Activated T-helper 17 cell treated with anti-CD3 and anti-CD28 coated beads, Interleukin-2, amount 50 U/mL, for 72 hours (primary cell): ENCODE results near the gene KRT38. TPM values are rescaled to one million over a fixed set of nuclear protein-coding genes. Genes with fewer than 3 reads are reported as not detected.
"Not testable (repeated sequence)": the region's sequence is repeated elsewhere in the genome, so short reads cannot be mapped to it uniquely, and the experiment has no call there.

Source experiments
- ATAC-seq: fragments of 150-1000 bp; cut with Tn5 transposase; replicated peaks from 2 replicates; pipeline ENCODE4 v1.10.0; 2021; ENCODE audit warnings: mild to moderate bottlenecking, moderate library complexity
- H3K27ac Mint-ChIP-seq: one replicate; pipeline ENCODE4 v1.8.0; 2022; ENCODE audit warnings: mixed read lengths
- H3K27me3 Mint-ChIP-seq: one replicate; pipeline ENCODE4 v1.8.0; 2022; ENCODE audit warnings: mixed read lengths
- H3K36me3 Mint-ChIP-seq: one replicate; pipeline ENCODE4 v1.8.0; 2022; ENCODE audit warnings: low read depth, mild to moderate bottlenecking, mixed read lengths
- H3K4me1 Mint-ChIP-seq: one replicate; pipeline ENCODE4 v1.8.0; 2022; ENCODE audit warnings: mixed read lengths
- H3K4me3 Mint-ChIP-seq: one replicate; pipeline ENCODE4 v1.8.0; 2022; ENCODE audit warnings: mild to moderate bottlenecking, mixed read lengths
- H3K9me3 Mint-ChIP-seq: one replicate; pipeline ENCODE4 v1.8.0; 2022; ENCODE audit warnings: mixed read lengths
- total RNA-seq, 2 donors: library from RNA; stranded (reverse); gene quantifications; one replicate each; pipeline ENCODE4 v1.2.3, GENCODE V29; 2022

The KRT38 gene
- total RNA-seq, 2 donors from 2014 or later, result not detected

DNA sequence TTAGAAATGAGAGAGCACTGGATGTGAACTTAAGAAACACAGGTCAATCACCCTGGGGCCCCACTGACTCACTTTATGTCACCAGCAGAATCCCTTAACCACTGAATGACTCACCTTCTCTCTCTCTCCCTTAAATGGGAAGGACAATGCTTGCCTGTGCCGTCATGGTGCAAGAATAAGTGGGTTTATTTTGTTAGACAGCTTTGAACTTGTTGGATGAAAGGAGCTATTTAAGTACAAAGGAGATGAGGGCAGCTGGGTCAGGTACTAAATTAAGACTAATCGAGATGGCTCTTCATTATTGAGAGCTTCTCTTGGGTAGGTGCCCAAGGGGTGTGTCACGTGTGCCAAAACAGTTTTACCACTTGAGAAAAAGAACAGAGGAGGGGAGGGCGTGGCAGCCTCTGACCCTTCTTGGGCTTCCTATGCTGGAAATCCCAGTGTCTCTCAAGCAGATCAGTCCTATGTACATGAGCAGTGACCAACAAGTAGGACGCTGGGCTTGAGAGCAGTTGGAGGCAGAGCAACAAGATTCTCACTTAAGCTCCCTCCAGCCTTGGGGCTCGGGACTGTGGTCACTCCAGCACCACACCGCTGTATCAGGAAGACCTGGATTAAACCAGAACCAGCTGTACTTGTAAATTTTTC lies 36.6 kb downstream of the KRT38 start:
- ATAC-seq, result peak; percentile 87
- peaks cover 3% of the 10 kb centered on the region for H3K9me3 Mint-ChIP-seq
- H3K4me1 Mint-ChIP-seq, result peaks cover 25% of the 10 kb centered on the region
- H3K36me3 Mint-ChIP-seq, result no peaks in the 10 kb centered on the region
- H3K4me3 Mint-ChIP-seq, result peak overlapping the region; percentile 63
- H3K27ac Mint-ChIP-seq, result peak overlapping the region; percentile 92
- no peaks in the 10 kb centered on the region for H3K27me3 Mint-ChIP-seq

DNA sequence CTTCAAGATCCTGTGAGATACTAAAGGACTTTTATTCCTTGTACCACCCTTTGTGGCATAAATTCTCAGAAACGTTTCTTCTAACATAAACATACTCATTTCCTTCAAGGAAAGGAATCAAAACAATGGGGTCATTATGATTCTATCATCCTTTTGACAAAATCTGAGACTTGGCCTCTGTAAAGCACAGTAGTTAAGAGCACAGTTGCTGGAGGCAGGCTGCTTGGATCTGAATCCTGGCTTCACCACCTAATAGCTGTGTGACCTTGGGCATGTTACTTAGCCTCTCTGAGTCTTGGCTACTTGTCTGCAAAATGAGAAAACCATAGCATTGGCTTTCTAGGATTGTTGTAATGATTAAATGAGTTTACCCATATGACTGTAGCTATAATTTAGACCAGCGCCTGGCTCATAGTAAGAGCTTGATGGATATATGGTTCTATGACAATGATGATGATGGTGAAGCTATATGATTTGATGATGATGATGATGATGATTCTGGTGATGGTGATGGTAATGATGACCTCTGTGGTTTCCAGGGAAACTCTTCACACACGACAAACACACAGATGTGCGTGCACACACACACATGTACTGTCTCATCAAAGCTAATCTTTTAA lies 37.3 kb downstream of the KRT38 start:
- ATAC-seq, result peak; percentile 47
- Mint-ChIP-seq H3K4me3 (peak overlapping the region; percentile 63), H3K27ac (peak overlapping the region; percentile 92)

DNA sequence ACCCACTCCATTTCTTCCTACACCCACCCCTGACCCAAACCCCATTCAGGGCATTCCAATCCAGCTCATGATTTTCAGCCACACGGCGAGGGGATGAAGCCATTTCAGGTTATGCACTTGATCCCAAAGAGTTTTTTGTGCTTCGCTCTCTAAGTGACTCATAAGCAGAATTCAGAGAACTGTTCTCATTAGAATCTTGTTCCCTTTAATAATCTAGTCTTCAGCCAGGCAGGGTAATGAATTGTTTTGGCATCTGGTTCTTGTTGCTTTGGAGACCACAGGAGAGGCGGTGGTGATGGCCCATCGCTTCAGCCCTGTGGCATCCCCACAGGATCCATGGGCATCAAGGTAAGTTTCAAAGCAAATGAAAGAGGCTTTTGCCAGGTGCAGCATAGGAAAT lies 38.6 kb downstream of the KRT38 start:
- ATAC-seq, result no peak
- H3K4me3 Mint-ChIP-seq, result peak overlapping the region; percentile 63
- peaks cover 25% of the 10 kb centered on the region for H3K4me1 Mint-ChIP-seq
- H3K27ac Mint-ChIP-seq, result peak overlapping the region; percentile 92
- peaks cover 3% of the 10 kb centered on the region for H3K9me3 Mint-ChIP-seq
- no peaks in the 10 kb centered on the region for H3K36me3 Mint-ChIP-seq
- no peaks in the 10 kb centered on the region for H3K27me3 Mint-ChIP-seq

More for the DNA sequence above, 37.3 kb downstream of the KRT38 start:
- Mint-ChIP-seq H3K4me1 (peaks cover 25% of the 10 kb centered on the region), H3K9me3 (peaks cover 3% of the 10 kb centered on the region), H3K36me3 (no peaks in the 10 kb centered on the region), H3K27me3 (no peaks in the 10 kb centered on the region)

DNA sequence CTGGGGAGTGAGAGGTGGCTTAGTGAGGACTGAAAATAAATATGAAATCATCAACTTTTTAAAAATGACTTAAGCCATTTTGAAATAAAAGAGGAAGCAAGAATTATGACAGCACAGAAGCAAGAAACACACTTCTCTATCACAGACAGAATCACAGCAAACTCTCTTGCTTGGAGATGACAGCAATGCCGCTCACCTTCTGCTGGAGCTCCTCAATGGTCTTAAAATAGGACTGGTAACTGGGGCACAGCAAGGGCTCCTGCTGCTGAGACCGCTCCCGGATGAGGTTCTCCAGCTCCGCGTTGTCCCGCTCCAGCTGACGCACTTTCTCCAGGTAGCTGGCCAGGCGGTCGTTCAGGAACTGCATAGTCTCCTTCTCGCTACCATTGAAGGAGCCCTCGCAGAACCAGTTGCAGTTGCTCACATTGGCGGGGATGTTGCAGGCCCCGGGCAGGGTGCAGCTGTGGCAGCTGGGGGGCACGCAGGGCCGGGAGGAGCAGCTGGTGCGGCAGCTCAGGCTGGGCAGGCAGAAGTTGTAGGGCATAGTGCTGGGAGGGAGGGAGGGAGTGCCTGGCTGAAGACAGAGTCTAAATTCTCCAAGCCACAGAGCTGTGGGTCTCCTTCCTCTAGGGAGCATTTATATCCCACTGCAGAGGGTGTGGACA lies 43.7 kb downstream of the KRT38 start, which contains the start of gene KRT31:
Gene KRT31 (minus strand): TSS at position 613 of the 665 bp plus-strand sequence. CDS start 69 bp downstream, at position 544.
- Mint-ChIP-seq H3K4me3 (no peak within 1 kb of the TSS), H3K27ac (no peak within 1 kb of the TSS), H3K4me1 (peaks cover 2% of the 10 kb centered on the region), H3K36me3 (no peaks in the 10 kb centered on the region), H3K9me3 (no peaks in the 10 kb centered on the region), H3K27me3 (no peaks in the 10 kb centered on the region)
- ATAC-seq, result no peak

DNA sequence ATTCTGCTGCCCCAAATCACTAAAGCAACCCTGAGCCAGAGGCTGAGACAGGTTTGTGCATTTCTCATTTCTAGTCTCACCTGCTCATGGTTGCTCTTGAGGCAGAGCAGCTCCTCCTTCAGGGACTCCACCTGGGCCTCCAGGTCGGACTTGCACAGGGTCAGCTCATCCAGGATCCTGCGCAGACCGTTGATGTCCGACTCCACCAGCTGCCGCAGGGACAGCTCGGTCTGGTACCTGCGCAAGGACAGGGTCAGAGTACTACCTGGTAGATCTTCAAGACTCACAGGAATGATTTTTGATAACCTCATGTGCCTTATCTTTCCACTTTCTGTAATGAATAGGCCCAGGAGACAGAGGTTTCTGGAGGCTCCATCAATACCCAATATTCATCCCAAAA lies 44.4 kb downstream of the KRT38 start:
- no peak for ATAC-seq
- Mint-ChIP-seq H3K4me3 (no peak overlapping the region), H3K9me3 (no peaks in the 10 kb centered on the region), H3K36me3 (no peaks in the 10 kb centered on the region), H3K27ac (no peak overlapping the region), H3K27me3 (no peaks in the 10 kb centered on the region), H3K4me1 (no peaks in the 10 kb centered on the region)

DNA sequence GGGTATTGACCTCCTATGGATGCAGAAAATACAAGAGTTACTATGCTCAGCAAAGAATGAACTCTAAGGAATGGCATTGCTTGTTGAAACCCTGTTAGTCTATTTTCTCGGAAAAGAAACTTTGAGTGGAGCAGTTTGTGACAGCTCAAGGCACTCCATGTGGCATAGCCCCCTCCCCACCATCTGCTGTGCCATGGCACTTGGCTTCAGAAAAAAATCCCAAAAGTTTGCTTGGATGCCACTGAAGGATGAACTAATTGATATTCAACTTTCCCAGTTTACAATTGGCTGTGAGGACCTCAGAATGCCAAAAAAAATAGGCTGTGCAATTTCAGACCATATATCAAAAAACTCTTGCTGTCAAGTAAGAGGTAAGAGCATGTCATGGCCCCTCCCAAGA lies 45.2 kb downstream of the KRT38 start:
- Mint-ChIP-seq H3K27me3 (no peaks in the 10 kb centered on the region), H3K4me1 (no peaks in the 10 kb centered on the region), H3K4me3 (no peak overlapping the region), H3K9me3 (no peaks in the 10 kb centered on the region), H3K36me3 (no peaks in the 10 kb centered on the region), H3K27ac (no peak overlapping the region)
- ATAC-seq, result no peak

DNA sequence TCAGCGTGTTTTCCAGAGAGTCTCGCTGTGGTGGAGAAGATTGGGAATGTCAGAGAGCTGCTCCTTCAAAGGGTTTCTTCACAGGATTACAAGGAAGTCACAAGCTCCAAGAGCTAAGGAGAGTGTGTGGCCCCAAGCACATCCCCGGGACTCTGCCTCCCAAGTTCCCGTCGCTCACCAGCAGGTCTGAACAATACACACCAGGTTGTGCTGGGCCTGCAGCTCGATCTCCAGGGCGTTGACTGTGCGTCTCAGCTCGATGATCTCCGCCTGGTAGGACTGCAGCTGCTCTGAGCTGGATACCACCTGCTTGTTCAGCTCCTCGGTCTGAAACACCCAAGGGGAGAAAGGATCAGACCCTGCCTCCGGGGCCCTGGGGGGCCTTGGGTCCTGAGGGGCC lies 45.7 kb downstream of the KRT38 start:
- H3K36me3 Mint-ChIP-seq, H3K4me1 Mint-ChIP-seq, H3K27ac Mint-ChIP-seq, H3K4me3 Mint-ChIP-seq, ATAC-seq, H3K9me3 Mint-ChIP-seq, H3K27me3 Mint-ChIP-seq: not testable (repeated sequence)

DNA sequence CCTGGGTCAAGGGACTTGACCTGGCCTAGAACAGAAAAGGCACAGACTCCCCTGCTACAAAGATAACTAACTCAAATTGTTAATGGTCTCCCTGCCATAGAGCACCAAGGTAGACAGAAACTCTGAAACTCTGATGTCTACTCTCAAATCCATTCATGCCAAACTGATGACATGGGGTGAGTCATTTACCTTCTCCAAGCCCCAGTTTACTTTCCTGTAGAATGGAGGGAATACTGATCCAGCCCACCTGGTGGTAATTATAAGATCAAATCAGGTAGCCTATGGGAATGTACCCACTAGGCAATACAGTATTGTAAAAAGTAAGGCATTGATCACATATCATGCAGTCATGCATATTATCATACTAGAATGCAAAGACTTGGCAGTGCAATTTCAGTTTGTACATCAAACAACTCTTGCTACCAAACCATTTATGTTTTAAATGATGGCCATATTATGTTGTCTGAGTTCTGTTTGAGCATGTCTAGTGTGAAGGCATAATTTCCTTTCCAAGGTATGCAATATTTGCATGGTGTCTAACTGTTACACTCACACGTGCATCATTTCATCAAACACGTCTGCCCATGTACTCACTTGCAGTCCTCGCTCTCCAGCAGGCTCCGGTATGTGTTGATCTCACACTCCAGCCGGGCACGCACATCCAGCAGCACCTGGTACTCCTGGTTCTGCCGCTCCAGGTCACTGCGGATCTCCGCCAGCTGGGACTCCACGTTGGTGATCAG lies 46.4 kb downstream of the KRT38 start:
- no peak for ATAC-seq
- Mint-ChIP-seq H3K27ac (no peak overlapping the region), H3K27me3 (peaks cover 4% of the 10 kb centered on the region), H3K4me1 (no peaks in the 10 kb centered on the region), H3K36me3 (no peaks in the 10 kb centered on the region), H3K9me3 (no peaks in the 10 kb centered on the region), H3K4me3 (no peak overlapping the region)

DNA sequence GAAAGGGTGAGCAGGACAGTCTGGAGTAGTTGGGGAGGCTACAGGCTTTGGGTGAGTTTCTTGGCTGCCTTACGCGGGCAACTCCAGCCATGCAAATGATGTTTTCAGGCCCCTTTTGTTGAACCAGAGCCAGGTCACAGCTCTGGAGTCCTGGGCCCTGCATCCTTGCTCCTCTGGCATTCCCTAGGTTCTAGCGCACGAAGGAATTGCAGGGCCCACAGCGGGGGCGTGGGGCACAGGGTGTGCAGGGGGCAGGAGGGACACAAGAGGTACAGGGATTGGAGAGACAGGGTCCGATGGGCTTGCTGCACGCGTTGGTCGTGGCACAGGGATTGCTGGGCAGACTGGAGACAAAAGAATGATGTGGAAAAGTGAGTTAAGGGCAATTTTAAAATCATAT lies 47.0 kb downstream of the KRT38 start:
- Mint-ChIP-seq H3K4me1 (no peaks in the 10 kb centered on the region), H3K36me3 (no peaks in the 10 kb centered on the region), H3K27me3 (peaks cover 4% of the 10 kb centered on the region), H3K27ac (no peak overlapping the region), H3K4me3 (no peak overlapping the region), H3K9me3 (no peaks in the 10 kb centered on the region)
- ATAC-seq, result no peak

DNA sequence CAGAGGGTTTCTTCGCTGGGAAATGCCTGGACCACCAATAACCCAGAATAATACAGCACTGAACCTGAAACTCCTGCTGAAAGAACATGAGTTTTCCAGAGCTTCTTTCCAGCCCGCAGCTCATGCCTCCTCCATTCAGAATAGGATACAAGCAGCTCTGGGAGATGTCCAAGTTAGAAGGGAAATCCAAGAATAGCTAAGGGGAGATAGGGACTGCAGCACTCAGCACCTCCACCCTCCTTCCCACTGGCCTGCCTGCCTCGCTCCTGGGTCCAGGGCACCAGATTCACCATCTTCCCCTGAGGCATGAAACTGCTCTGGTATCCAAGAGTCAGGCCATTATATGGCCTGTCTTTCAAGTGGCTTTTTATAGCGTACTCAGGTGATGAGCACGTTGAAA lies 47.5 kb downstream of the KRT38 start:
- Mint-ChIP-seq H3K36me3 (no peaks in the 10 kb centered on the region), H3K4me1 (peaks cover 4% of the 10 kb centered on the region), H3K27ac (peak overlapping the region; percentile 46), H3K9me3 (no peaks in the 10 kb centered on the region), H3K27me3 (peaks cover 4% of the 10 kb centered on the region), H3K4me3 (no peak overlapping the region)
- no peak for ATAC-seq

DNA sequence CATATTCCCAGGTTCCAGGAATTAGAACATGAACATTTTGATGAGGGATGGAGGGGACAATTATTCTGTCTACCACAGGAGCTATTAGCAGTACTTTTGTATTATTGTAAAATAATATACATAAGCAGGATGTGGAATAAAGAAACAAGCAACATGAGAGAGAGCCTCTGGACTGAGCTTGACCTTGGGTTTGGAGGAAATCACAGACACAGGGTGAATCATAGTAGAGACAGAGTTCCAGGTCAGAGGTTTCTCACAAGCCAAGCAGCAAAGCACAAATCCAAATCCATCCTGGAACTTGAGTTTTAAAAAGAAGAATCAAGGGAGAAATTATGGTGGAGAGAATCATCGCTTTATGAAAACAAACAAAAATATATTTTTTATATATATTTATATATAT lies 48.5 kb downstream of the KRT38 start:
- H3K9me3 Mint-ChIP-seq, result no peaks in the 10 kb centered on the region
- H3K36me3 Mint-ChIP-seq, result no peaks in the 10 kb centered on the region
- ATAC-seq, result no peak
- H3K27ac Mint-ChIP-seq, result no peak overlapping the region
- peaks cover 4% of the 10 kb centered on the region for H3K27me3 Mint-ChIP-seq
- H3K4me1 Mint-ChIP-seq, result peaks cover 5% of the 10 kb centered on the region
- no peak overlapping the region for H3K4me3 Mint-ChIP-seq

DNA sequence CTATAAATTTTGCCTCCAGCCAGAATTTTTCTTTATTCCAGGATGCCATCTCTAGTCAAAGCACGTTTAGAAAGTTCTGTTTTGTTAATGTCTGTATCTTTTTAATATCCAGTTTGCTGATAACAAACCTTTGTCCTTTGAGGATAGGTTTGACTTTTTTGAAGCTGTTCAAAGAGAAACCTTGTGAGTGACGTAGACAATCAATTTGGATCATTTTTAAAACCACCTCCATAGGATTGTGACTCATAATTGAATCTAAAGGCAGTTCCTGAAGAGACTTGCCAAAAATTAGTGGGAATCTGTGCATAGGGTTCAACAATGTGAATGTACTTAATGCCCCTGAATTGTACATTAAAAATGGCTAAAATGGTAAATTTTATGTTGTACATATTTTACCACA lies 49.2 kb downstream of the KRT38 start:
- Mint-ChIP-seq H3K9me3 (peaks cover 3% of the 10 kb centered on the region), H3K27me3 (peaks cover 4% of the 10 kb centered on the region), H3K4me1 (peaks cover 5% of the 10 kb centered on the region), H3K4me3 (no peak overlapping the region), H3K36me3 (no peaks in the 10 kb centered on the region), H3K27ac (no peak overlapping the region)
- no peak for ATAC-seq

DNA sequence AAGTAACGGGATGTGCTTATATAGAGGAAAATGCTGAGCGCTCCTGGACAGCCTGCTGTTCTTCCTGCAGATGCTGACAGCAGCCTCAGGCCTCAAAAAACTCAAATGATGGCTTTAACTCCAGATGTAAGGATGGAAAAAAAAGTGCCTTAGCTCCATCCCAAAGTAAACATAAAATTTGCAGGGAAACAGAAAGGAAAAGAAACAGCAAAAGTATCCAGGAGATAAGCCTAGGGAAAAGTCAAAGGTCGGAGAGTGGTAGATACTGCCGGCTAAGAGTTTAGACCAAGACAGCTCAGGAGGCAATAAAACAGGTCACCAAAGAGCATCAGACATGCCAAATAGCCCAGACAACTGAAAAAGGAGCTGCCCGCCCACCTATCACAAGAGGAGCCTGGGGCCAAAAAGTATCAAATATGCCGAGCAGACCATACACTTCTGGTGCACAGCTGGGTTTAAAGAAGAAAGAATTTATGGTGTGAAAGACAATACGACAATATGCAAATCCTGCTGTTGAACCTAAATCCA lies 50.3 kb downstream of the KRT38 start:
- H3K4me1 Mint-ChIP-seq, result peaks cover 5% of the 10 kb centered on the region

DNA sequence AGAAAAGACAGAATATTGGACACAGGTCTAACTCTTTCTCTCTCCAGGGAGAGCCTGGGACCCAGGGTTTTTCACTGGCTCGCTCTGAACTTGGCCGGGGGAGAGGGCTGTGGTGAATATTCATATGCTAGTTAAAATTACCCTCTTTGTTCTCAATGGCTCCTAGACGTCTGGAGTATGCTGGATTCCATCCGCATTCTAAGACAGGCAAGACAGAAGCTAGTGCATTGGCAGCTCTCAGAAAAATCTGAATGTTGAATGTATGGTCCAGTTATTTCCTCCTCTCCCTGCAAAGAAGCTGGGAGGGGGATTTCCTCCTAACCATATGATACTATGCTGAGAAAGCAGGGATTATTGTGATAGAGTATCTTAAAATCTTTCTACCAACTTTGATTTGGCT lies 53.1 kb downstream of the KRT38 start:
- peaks cover 7% of the 10 kb centered on the region for H3K9me3 Mint-ChIP-seq
- H3K27me3 Mint-ChIP-seq, result peaks cover 7% of the 10 kb centered on the region
- H3K4me1 Mint-ChIP-seq, result peaks cover 5% of the 10 kb centered on the region
- H3K36me3 Mint-ChIP-seq, result no peaks in the 10 kb centered on the region
- H3K4me3 Mint-ChIP-seq, result no peak overlapping the region
- no peak for ATAC-seq
- no peak overlapping the region for H3K27ac Mint-ChIP-seq

More for the DNA sequence above, 50.3 kb downstream of the KRT38 start:
- Mint-ChIP-seq H3K27ac (no peak overlapping the region), H3K27me3 (peaks cover 7% of the 10 kb centered on the region), H3K4me3 (no peak overlapping the region), H3K9me3 (peaks cover 7% of the 10 kb centered on the region), H3K36me3 (no peaks in the 10 kb centered on the region)
- ATAC-seq, result no peak
